GM12872 (cell line): ENCODE measurements around the gene COG7.

ENCODE experiments used
- TF ChIP-seq, protein P1 (sequence below): IDR thresholded peaks from 3 replicates; pipeline ENCODE4 v1.5.1; 2011; ENCODE audit warnings: low read depth, mild to moderate bottlenecking, low read length, moderate library complexity; ENCODE audit not compliant: insufficient read depth

COG7 gene

DNA sequence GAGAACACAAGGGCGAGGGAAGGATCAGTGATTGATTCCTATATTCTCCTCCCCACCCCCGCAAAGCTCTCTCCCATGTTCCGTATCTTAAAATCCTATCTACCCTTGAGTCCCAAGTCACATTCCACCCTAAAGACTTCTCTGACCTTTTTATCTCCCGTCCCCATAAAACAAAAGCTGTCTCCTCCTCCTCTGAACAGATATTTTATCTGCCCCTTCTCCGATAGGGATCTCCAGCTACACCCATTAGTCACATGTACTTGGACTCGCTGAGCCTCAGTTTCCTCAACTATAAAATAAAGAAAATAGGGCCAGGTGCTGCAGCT lies 44.5 kb upstream of the COG7 start:
- TF ChIP-seq, protein P1, sequence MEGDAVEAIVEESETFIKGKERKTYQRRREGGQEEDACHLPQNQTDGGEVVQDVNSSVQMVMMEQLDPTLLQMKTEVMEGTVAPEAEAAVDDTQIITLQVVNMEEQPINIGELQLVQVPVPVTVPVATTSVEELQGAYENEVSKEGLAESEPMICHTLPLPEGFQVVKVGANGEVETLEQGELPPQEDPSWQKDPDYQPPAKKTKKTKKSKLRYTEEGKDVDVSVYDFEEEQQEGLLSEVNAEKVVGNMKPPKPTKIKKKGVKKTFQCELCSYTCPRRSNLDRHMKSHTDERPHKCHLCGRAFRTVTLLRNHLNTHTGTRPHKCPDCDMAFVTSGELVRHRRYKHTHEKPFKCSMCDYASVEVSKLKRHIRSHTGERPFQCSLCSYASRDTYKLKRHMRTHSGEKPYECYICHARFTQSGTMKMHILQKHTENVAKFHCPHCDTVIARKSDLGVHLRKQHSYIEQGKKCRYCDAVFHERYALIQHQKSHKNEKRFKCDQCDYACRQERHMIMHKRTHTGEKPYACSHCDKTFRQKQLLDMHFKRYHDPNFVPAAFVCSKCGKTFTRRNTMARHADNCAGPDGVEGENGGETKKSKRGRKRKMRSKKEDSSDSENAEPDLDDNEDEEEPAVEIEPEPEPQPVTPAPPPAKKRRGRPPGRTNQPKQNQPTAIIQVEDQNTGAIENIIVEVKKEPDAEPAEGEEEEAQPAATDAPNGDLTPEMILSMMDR = no peak

DNA sequence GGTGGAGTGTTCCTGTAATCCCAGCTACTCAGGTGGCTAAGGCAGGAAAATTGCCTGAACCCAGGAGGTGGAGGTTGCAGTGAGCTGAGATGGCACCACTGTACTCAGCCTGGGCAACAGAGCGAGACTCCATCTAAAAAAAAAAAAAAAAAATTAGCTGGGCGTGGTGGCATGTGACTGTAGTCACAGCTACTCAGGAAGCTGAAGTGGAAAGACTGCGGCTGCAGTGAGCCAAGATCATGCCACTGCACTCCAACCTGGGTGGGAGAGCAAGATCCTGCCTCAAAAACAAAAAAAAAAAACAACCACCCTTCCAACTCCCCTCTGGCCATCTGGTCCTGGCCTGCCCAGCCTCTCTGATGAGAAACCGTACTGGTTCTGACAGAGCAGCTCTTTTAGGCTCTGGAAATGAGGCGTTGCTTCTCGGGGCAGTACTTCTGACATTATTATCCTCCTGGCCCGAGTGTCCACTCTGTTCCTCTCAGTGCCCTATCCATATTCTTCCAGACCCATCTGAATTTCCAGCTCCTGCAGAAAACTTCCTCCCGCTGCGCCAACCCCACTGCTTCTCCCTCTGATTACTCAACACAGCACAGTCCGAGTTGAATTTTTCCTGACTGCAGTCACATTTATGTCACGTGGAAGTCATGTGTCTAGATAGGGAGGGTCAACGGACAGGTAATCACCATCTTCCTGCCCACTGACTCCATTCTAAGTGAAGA lies 44.0 kb upstream of the COG7 start:
- TF ChIP-seq, protein P1 = no peak

DNA sequence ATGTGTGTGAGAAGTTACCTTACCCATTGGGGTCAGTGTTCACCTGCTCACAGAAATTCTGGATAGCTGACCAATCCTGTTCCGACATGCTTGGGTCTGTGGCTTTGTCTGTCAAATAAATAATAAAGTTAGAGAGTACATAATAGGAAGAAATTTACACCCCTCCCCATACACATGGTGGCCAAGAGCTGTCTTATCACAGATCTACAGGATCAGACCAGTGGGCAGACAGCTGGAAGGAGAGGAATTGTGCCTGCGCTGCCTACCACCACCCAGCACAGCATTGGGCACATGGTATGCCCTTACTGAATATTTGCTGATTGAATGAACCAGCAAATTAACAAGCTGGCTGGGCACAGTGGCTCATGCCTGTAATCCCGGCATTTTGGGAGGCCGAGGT lies 42.7 kb upstream of the COG7 start:
- TF ChIP-seq, protein P1 = no peak

DNA sequence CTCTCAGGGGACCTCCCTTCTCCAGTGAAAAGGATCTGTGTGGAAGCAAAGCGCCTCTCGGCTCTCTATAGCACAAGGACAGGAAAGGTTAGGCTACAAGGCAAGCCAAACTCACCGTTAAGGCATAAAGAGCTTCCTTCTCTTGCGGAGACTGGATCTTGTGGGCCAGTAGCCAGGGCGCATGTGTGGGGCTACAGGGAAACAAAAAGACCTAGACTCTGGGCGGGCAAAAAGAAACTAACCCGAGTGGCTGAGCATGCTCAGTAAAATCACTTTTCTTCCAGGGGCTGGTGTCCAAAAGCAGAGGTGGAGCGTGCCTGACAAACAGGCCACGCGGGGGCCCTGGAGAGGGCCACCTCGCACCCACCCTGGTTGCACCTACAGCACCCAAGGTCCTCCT lies 41.2 kb upstream of the COG7 start:
- TF ChIP-seq, protein P1 = no peak

DNA sequence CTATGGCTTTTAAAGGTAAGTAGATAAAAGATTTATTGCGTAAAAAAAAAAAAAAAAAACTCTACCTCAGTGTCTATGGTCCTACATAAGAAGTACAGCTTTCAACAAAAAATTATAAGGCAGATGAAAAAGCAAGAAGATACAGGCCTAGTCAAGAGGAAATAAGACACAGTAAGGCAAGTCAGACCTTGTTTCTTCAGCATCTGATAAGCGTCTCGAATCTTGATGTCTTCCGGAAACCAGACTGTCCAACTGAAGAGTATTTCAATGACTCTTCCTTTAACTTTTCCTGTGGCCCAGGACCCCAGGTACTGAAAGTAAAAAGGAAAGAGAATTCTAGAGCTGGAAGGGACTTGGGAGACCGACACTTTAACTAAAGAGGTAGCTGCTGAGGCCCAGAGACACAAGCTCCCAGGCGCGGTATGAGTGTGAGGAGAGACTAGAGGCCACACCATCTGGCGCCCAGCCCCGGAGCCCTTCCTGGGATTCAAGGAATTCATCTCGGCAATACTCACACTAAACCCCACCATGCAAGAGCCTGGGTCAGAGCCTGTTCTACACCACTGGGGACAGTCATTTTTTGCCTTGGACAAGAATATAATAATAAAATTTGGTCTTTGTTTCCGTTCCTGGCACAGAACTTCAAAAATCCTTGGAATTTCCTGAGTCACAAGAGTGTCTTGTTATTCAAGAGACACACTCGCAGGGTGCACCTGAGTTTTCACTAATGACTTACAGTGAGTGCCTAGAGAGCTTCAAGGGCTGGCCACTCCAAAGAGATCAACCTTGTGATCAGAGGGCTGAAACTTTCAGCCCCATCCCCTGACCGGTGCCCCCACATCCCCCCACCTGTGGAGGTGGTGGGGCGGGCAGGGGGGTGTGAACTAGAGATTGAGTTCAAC lies 38.8 kb upstream of the COG7 start:
- TF ChIP-seq, protein P1 = no peak

DNA sequence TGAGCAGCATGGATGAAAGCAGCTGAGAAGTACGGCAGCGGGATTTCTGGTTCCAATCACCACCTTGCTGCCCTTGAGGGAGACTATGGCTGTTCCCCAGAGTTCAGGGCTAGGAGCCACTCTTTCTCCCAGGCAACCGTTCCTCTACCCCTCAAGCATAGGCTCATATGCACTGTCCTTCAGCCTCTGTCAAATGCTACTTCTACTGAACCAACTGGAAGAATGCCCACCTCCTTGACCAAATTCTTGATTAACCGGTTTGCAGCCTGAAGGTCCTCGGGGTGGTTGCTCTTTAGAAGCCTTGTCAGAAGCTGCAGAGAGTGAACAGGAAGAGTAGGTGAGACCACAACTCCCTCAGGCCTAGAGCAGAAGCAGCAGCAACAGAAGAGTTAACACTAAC lies 33.5 kb upstream of the COG7 start:
- TF ChIP-seq, protein P1 = no peak

DNA sequence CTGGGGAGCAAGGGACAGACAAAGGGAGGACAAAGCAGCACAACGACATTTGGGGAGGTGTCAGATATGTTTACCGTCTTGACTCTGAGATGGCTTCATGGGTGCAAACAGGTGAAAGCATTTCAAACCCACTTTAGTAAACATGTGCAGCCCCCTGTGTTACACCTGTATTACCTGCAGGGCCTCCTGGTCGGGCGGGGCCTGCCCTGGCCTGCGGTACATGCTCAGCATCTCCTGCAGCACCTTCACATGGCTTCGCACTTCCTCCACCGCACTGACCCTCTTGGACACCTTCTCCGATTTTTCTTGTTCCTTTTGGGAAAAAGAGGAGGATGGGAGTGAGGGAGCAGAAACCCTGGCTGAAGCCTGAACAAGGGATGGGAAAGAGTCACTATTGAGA lies 32.9 kb upstream of the COG7 start:
- TF ChIP-seq, protein P1 = no peak
